Testis (tissue), 3 donors: ENCODE results near the gene ADGRG3. TPM values are rescaled to one million over a fixed set of nuclear protein-coding genes. Genes with fewer than 3 reads are reported as not detected.
A peak's percentile ranks its signal among the peaks of the same experiment; 100 is the strongest.

Experiments used
- DNase-seq: peaks from one replicate; pipeline ENCODE4 v3.0.0-alpha.2; 2019
- H3K27ac ChIP-seq, 2 donors: fragments of 200-600 bp; sonication (generic); one replicate each; pipeline ENCODE4 v1.5.1; 2019
- H3K27me3 ChIP-seq: fragments of 200-600 bp; sonication (generic); one replicate; pipeline ENCODE4 v1.5.1; 2019
- H3K36me3 ChIP-seq: fragments of 200-600 bp; sonication (generic); one replicate; pipeline ENCODE4 v1.5.1; 2017; ENCODE audit warnings: low read depth; ENCODE audit errors: missing control alignments
- H3K4me1 ChIP-seq: fragments of 200-600 bp; sonication (generic); one replicate; pipeline ENCODE4 v1.5.1; 2019
- H3K4me3 ChIP-seq, 2 donors: fragments of 200-600 bp; sonication (generic); one replicate each; pipeline ENCODE4 v1.5.1; 2017 to 2019
- H3K9me3 ChIP-seq: fragments of 200-600 bp; sonication (generic); one replicate; pipeline ENCODE4 v1.5.1; 2017
- CTCF ChIP-seq, 3 experiments: fragments of 450-650 bp in 2 of 3; fragments of 200-600 bp in 1 of 3; sonication (generic) in 1 of 3; IDR thresholded peaks; one replicate each; pipeline ENCODE4 v1.5.1; 2016 to 2019; ENCODE audit warnings: antibody characterized with exemption in 3 of 3, mild to moderate bottlenecking in 2 of 3, moderate library complexity in 1 of 3
- POLR2A ChIP-seq: fragments of 450-650 bp; IDR thresholded peaks from one replicate; pipeline ENCODE4 v1.6.1; 2017; ENCODE audit warnings: antibody characterized with exemption, mild to moderate bottlenecking, moderate library complexity
- WGBS, 2 donors: methylation state at CpG; one replicate each; pipeline ENCODE4 v1.1.5; 2018; 5-methylcytosine and 5-hydroxymethylcytosine counted together
- intact Hi-C: fragments of 100-400 bp; cut with DNase I; formaldehyde crosslinking; loops from one replicate; pipeline ENCODE4 v1.15.1; 2023; ENCODE audit warnings: low total_unique reads
- polyA plus RNA-seq: library from polyadenylated mRNA; stranded (reverse); fragments of 350-450 nt; fragmentation: Illumina TruSeq; extraction: RNeasy Lipid Tissue Mini Kit (QIAGEN cat#74804); gene quantifications from one replicate; pipeline ENCODE4 v1.2.3, GENCODE V29; 2014; ENCODE audit warnings: low read depth, low replicate concordance; ENCODE audit not compliant: insufficient read depth
- total RNA-seq, 2 donors: library from RNA; depleted of rRNA; stranded (reverse); fragments of >200 nt; gene quantifications; one replicate each; pipeline ENCODE4 v1.2.3, GENCODE V29; 2016

The ADGRG3 gene
- total and polyA plus RNA-seq, 3 donors from 2014 or later = 0.37 to 0.82 (median 0.63) TPM

- Histone ChIP-seq H3K9me3 (no peaks in the 10 kb centered on the region), H3K27ac (peak overlapping the region in 1 of 2 donors; percentile 33), H3K4me1 (peaks cover 45% of the 10 kb centered on the region), H3K27me3 (no peaks in the 10 kb centered on the region), H3K36me3 (no peaks in the 10 kb centered on the region), H3K4me3 (no peak overlapping the region)
- TF ChIP-seq POLR2A (no peak), CTCF (IDR thresholded peaks at IDR 0.05) (no peak)
- intact Hi-C loops = no loop called here
- 54 to 58% methylated on average over 12 to 15 of the region's 15 CpGs for WGBS, 2 donors
- peak; percentile 73 for DNase-seq
Observed at GRCh38 chr16:57632568-57632967, 35.5 kb upstream of the ADGRG3 start.

- Histone ChIP-seq H3K4me1 (peaks cover 48% of the 10 kb centered on the region), H3K4me3 (no peak overlapping the region), H3K27ac (peak overlapping the region in 1 of 2 donors; percentile 55), H3K27me3 (no peaks in the 10 kb centered on the region), H3K9me3 (no peaks in the 10 kb centered on the region), H3K36me3 (no peaks in the 10 kb centered on the region)
- no peak for DNase-seq
- TF ChIP-seq POLR2A (no peak), CTCF (IDR thresholded peaks at IDR 0.05) (no peak)
- intact Hi-C loops = no loop called here
- 88% methylated on average over 11 of the region's 11 CpGs; no CpG with 5 or more reads in 1 of the 2 donors for WGBS, 2 donors
Observed at GRCh38 chr16:57633383-57634064, 34.6 kb upstream of the ADGRG3 start.

- Histone ChIP-seq H3K4me1 (peaks cover 54% of the 10 kb centered on the region), H3K4me3 (no peak overlapping the region), H3K27me3 (no peaks in the 10 kb centered on the region), H3K36me3 (no peaks in the 10 kb centered on the region), H3K27ac (peak overlapping the region in 1 of 2 donors; percentile 50), H3K9me3 (no peaks in the 10 kb centered on the region)
- no peak for TF ChIP-seq CTCF (IDR thresholded peaks at IDR 0.05)
- TF ChIP-seq POLR2A = no peak
- 63 to 79% methylated on average over 2 to 4 of the region's 4 CpGs for WGBS, 2 donors
- intact Hi-C loops = no loop called here
- no peak for DNase-seq
Observed at GRCh38 chr16:57634171-57634570, 33.9 kb upstream of the ADGRG3 start.

GRCh38 chr16:57635266-57636097, 32.6 kb upstream of the ADGRG3 start:
- no peaks in the 10 kb centered on the region for H3K36me3 ChIP-seq

GRCh38 chr16:57636184-57636583, 31.9 kb upstream of the ADGRG3 start:
- Histone ChIP-seq H3K9me3 (no peaks in the 10 kb centered on the region), H3K36me3 (no peaks in the 10 kb centered on the region), H3K27ac (peak overlapping the region in 1 of 2 donors; percentile 77), H3K4me1 (peaks cover 73% of the 10 kb centered on the region), H3K4me3 (no peak overlapping the region), H3K27me3 (no peaks in the 10 kb centered on the region)
- WGBS, 2 donors = 57 to 67% methylated on average over 4 to 5 of the region's 5 CpGs
- TF ChIP-seq POLR2A = no peak
- no peak for TF ChIP-seq CTCF (IDR thresholded peaks at IDR 0.05)
- intact Hi-C loops = no loop called here
- no peak for DNase-seq

More at GRCh38 chr16:57635266-57636097, 32.6 kb upstream of the ADGRG3 start:
- H3K9me3 ChIP-seq = no peaks in the 10 kb centered on the region
- 74 to 80% methylated on average over 15 to 16 of the region's 16 CpGs for WGBS, 2 donors
- no peaks in the 10 kb centered on the region for H3K27me3 ChIP-seq
- H3K27ac ChIP-seq = peak overlapping the region in 1 of 2 donors; percentile 77
- intact Hi-C loops = no loop called here
- peaks cover 66% of the 10 kb centered on the region for H3K4me1 ChIP-seq
- H3K4me3 ChIP-seq = no peak overlapping the region
- no peak for TF ChIP-seq POLR2A
- DNase-seq = no peak
